DMS79 (cell line): Measurements from ENCODE around the gene CRB1.

Experiments
- DNase-seq: peaks from one replicate; lab custom pipeline; 2025; lab: John Stamatoyannopoulos, UW

The CRB1 gene

GRCh38 chr1:197268012-197268411, at the start of gene CRB1:
Gene CRB1 (plus strand): TSS chr1:197268252. CDS start chr1:197268413, 161 bp downstream.
- DNase-seq, result no peak

GRCh38 chr1:197218857-197219256, 49.2 kb upstream of the CRB1 start:
- no peak for DNase-seq

- no peak for DNase-seq
Observed at GRCh38 chr1:197222025-197222685, 45.9 kb upstream of the CRB1 start.

- no peak for DNase-seq
Observed at GRCh38 chr1:197222780-197223179, 45.3 kb upstream of the CRB1 start.

GRCh38 chr1:197224160-197224559, 43.9 kb upstream of the CRB1 start:
- DNase-seq, result no peak

- DNase-seq, result no peak
Observed at GRCh38 chr1:197225611-197226010, 42.4 kb upstream of the CRB1 start.

GRCh38 chr1:197234581-197234980, 33.5 kb upstream of the CRB1 start:
- no peak for DNase-seq

GRCh38 chr1:197235355-197235754, 32.7 kb upstream of the CRB1 start:
- DNase-seq, result no peak

GRCh38 chr1:197247465-197247864, 20.6 kb upstream of the CRB1 start:
- no peak for DNase-seq

- DNase-seq, result no peak
Observed at GRCh38 chr1:197249324-197249723, 18.7 kb upstream of the CRB1 start.

- no peak for DNase-seq
Observed at GRCh38 chr1:197250616-197251015, 17.4 kb upstream of the CRB1 start.

GRCh38 chr1:197252973-197253372, 15.1 kb upstream of the CRB1 start:
- DNase-seq, result no peak

GRCh38 chr1:197254866-197255265, 13.2 kb upstream of the CRB1 start:
- DNase-seq, result no peak

- no peak for DNase-seq
Observed at GRCh38 chr1:197264936-197265567, 3.0 kb upstream of the CRB1 start.

GRCh38 chr1:197269053-197269452, 1.0 kb downstream of the CRB1 start:
- no peak for DNase-seq

- DNase-seq, result no peak
Observed at GRCh38 chr1:197272791-197273190, 4.7 kb downstream of the CRB1 start.

GRCh38 chr1:197277166-197277565, 9.1 kb downstream of the CRB1 start:
- no peak for DNase-seq

- no peak for DNase-seq
Observed at GRCh38 chr1:197284325-197284724, 16.3 kb downstream of the CRB1 start.

- DNase-seq, result no peak
Observed at GRCh38 chr1:197284966-197285365, 16.9 kb downstream of the CRB1 start.

- DNase-seq, result no peak
Observed at GRCh38 chr1:197285526-197286205, 17.6 kb downstream of the CRB1 start.

- DNase-seq, result no peak
Observed at GRCh38 chr1:197286634-197287033, 18.6 kb downstream of the CRB1 start.

- no peak for DNase-seq
Observed at GRCh38 chr1:197287863-197288262, 19.8 kb downstream of the CRB1 start.

GRCh38 chr1:197302775-197303174, 34.7 kb downstream of the CRB1 start:
- DNase-seq, result no peak
